Pons (tissue), 1 donor: Measurements from ENCODE around the gene FBXW2.
"Not testable (repeated sequence)": the region's sequence is repeated elsewhere in the genome, so short reads cannot be mapped to it uniquely, and the experiment has no call there.

Experiments used
- DNase-seq: peaks from one replicate; pipeline ENCODE4 v3.0.0-alpha.2; 2016; ENCODE audit warnings: low spot score

Gene FBXW2

GRCh38 chr9:120779227-120779626 lies 14.0 kb downstream of the FBXW2 start:
- no peak for DNase-seq

- DNase-seq = no peak
Observed at GRCh38 chr9:120778758-120779157, 14.5 kb downstream of the FBXW2 start.

GRCh38 chr9:120777229-120777628 lies 16.0 kb downstream of the FBXW2 start:
- DNase-seq = no peak

GRCh38 chr9:120776788-120777187 lies 16.4 kb downstream of the FBXW2 start:
- DNase-seq = no peak

- no peak for DNase-seq
Observed at GRCh38 chr9:120775859-120776258, 17.4 kb downstream of the FBXW2 start.

GRCh38 chr9:120774719-120775118 lies 18.5 kb downstream of the FBXW2 start:
- DNase-seq = no peak

GRCh38 chr9:120773256-120773655 lies 20.0 kb downstream of the FBXW2 start:
- no peak for DNase-seq

GRCh38 chr9:120770931-120771330 lies 22.3 kb downstream of the FBXW2 start:
- DNase-seq = no peak

- no peak for DNase-seq
Observed at GRCh38 chr9:120768886-120769285, 24.3 kb downstream of the FBXW2 start.

GRCh38 chr9:120768247-120768646 lies 25.0 kb downstream of the FBXW2 start:
- DNase-seq = no peak

GRCh38 chr9:120767451-120767850 lies 25.8 kb downstream of the FBXW2 start:
- no peak for DNase-seq

GRCh38 chr9:120765910-120766425 lies 27.2 kb downstream of the FBXW2 start:
- no peak for DNase-seq

- no peak for DNase-seq
Observed at GRCh38 chr9:120764476-120764875, 28.7 kb downstream of the FBXW2 start.

GRCh38 chr9:120761006-120761405 lies 32.2 kb downstream of the FBXW2 start:
- no peak for DNase-seq

GRCh38 chr9:120759755-120760400 lies 33.3 kb downstream of the FBXW2 start:
- DNase-seq = no peak

- no peak for DNase-seq
Observed at GRCh38 chr9:120758544-120758943, 34.7 kb downstream of the FBXW2 start.

- DNase-seq = no peak
Observed at GRCh38 chr9:120757026-120757913, 35.9 kb downstream of the FBXW2 start.

GRCh38 chr9:120756531-120756930 lies 36.7 kb downstream of the FBXW2 start:
- DNase-seq = no peak

- peak; percentile 74 for DNase-seq
Observed at GRCh38 chr9:120755810-120756434, 37.3 kb downstream of the FBXW2 start.

GRCh38 chr9:120755044-120755443 lies 38.2 kb downstream of the FBXW2 start:
- no peak for DNase-seq

- no peak for DNase-seq
Observed at GRCh38 chr9:120750421-120750820, 42.8 kb downstream of the FBXW2 start.

GRCh38 chr9:120746366-120746765 lies 46.9 kb downstream of the FBXW2 start:
- DNase-seq = not testable (repeated sequence)

GRCh38 chr9:120745278-120745677 lies 47.9 kb downstream of the FBXW2 start:
- DNase-seq = no peak
